ENCODE results near the gene FLNC.

- TF ChIP-seq POLR2A (IDR thresholded peaks at IDR 0.05) (no peak), CTCF (IDR thresholded peaks at IDR 0.05) (no peak)
These were observed 8.0 kb downstream of the FLNC start for GRCh38 chr7:128838109-128838779.

All from uterus (tissue), 2 donors.